ENCODE results near the gene GNAZ. TPM values are rescaled to one million over a fixed set of nuclear protein-coding genes. Genes with fewer than 3 reads are reported as not detected.

Gene GNAZ
- polyA plus RNA-seq, 3 donors = 1.5 to 7.8 (median 6.2) TPM

- no peak overlapping the region for H3K27ac ChIP-seq (ENCODE audit: low read depth, low read length)
- 89 to 96% (median 93%) methylated on average over 7 of the region's 7 CpGs for WGBS, 3 donors
These were observed 50.1 kb downstream of the GNAZ start for GRCh38 chr22:23120415-23120899.

GRCh38 chr22:23121000-23121421 is 50.7 kb downstream of the GNAZ start:
- no peak overlapping the region for H3K27ac ChIP-seq (ENCODE audit: low read depth, low read length)
- WGBS, 3 donors = 86 to 99% (median 91%) methylated on average over 4 of the region's 4 CpGs

- 79 to 84% (median 84%) methylated on average over 9 of the region's 9 CpGs for WGBS, 3 donors
- no peak overlapping the region for H3K27ac ChIP-seq (ENCODE audit: low read depth, low read length)
These were observed 51.1 kb downstream of the GNAZ start for GRCh38 chr22:23121424-23121823.

GRCh38 chr22:23122216-23122957 is 52.1 kb downstream of the GNAZ start:
- 74 to 81% (median 76%) methylated on average over 13 of the region's 13 CpGs for WGBS, 3 donors
- no peak overlapping the region for H3K27ac ChIP-seq (ENCODE audit: low read depth, low read length)

GRCh38 chr22:23122992-23123803 is 52.9 kb downstream of the GNAZ start:
- 94 to 97% (median 95%) methylated on average over 26 of the region's 26 CpGs for WGBS, 3 donors
- no peak overlapping the region for H3K27ac ChIP-seq (ENCODE audit: low read depth, low read length)

GRCh38 chr22:23123804-23124254 is 53.5 kb downstream of the GNAZ start:
- WGBS, 3 donors = 79 to 86% (median 81%) methylated on average over 9 of the region's 9 CpGs

GRCh38 chr22:23124611-23125511 is 54.5 kb downstream of the GNAZ start:
- 66 to 80% (median 74%) methylated on average over 19 of the region's 19 CpGs for WGBS, 3 donors
- H3K27ac ChIP-seq (ENCODE audit: low read depth, low read length) = no peak overlapping the region

More at GRCh38 chr22:23123804-23124254, 53.5 kb downstream of the GNAZ start:
- no peak overlapping the region for H3K27ac ChIP-seq (ENCODE audit: low read depth, low read length)

- WGBS, 3 donors = 86 to 88% (median 87%) methylated on average over 18 of the region's 18 CpGs
- H3K27ac ChIP-seq (ENCODE audit: low read depth, low read length) = no peak overlapping the region
These were observed 55.3 kb downstream of the GNAZ start for GRCh38 chr22:23125512-23126103.

GRCh38 chr22:23126165-23127054 is 56.1 kb downstream of the GNAZ start:
- H3K27ac ChIP-seq (ENCODE audit: low read depth, low read length) = no peak overlapping the region
- 75 to 89% (median 84%) methylated on average over 14 of the region's 14 CpGs for WGBS, 3 donors

- WGBS, 3 donors = 83 to 91% (median 90%) methylated on average over 7 of the region's 7 CpGs
- no peak overlapping the region for H3K27ac ChIP-seq (ENCODE audit: low read depth, low read length)
These were observed 56.9 kb downstream of the GNAZ start for GRCh38 chr22:23127055-23127756.

- WGBS, 3 donors = 61 to 80% (median 65%) methylated on average over 9 of the region's 9 CpGs
- H3K27ac ChIP-seq (ENCODE audit: low read depth, low read length) = no peak overlapping the region
These were observed 57.5 kb downstream of the GNAZ start for GRCh38 chr22:23127788-23128187.

- 31 to 40% (median 39%) methylated on average over 14 of the region's 14 CpGs for WGBS, 3 donors
- H3K27ac ChIP-seq (ENCODE audit: low read depth, low read length) = no peak overlapping the region
These were observed 58.2 kb downstream of the GNAZ start for GRCh38 chr22:23128269-23129108.

- no peak overlapping the region for H3K27ac ChIP-seq (ENCODE audit: low read depth, low read length)
- WGBS, 3 donors = 70 to 79% (median 76%) methylated on average over 10 of the region's 10 CpGs
These were observed 58.8 kb downstream of the GNAZ start for GRCh38 chr22:23129149-23129548.

GRCh38 chr22:23130697-23131096 is 60.4 kb downstream of the GNAZ start:
- 45 to 79% (median 73%) methylated on average over 3 of the region's 3 CpGs for WGBS, 3 donors
- no peak overlapping the region for H3K27ac ChIP-seq (ENCODE audit: low read depth, low read length)

- 33 to 88% (median 85%) methylated on average over 6 of the region's 6 CpGs for whole genome bisulfite sequencing, 3 donors
- no peak overlapping the region for H3K27ac ChIP-seq (ENCODE audit: low read depth, low read length)
These were observed 61.6 kb downstream of the GNAZ start for GRCh38 chr22:23131931-23132330.
